K562 (cell line): ENCODE data around the gene ANKRD12.

ENCODE experiments used
- CCAR2 ChIP-seq: fragments of 200-400 bp; formaldehyde crosslinking; IDR thresholded peaks from 2 replicates; pipeline ENCODE4 v1.6.1; 2017; ENCODE audit warnings: mild to moderate bottlenecking, low read depth, low read length
- CHD2 ChIP-seq: IDR thresholded peaks from 2 replicates; pipeline ENCODE4 v1.6.1; 2011; ENCODE audit warnings: low read depth, low read length
- HMG20B ChIP-seq: fragments of 250-450 bp; sonication (Bioruptor Pico); IDR thresholded peaks from 2 replicates; pipeline ENCODE4 v1.5.0; 2021; ENCODE audit warnings: mild to moderate bottlenecking
- HOXB6 ChIP-seq: fragments of 250-450 bp; sonication (Bioruptor Pico); IDR thresholded peaks from 2 replicates; pipeline ENCODE4 v1.5.1; 2022; ENCODE audit warnings: mild to moderate bottlenecking, borderline replicate concordance
- NFRKB ChIP-seq: fragments of 450-650 bp; IDR thresholded peaks from 2 replicates; pipeline ENCODE4 v1.6.1; 2016; ENCODE audit warnings: low read depth
- POLR2A ChIP-seq: fragments of 450-650 bp; conservative IDR thresholded peaks from 2 replicates; pipeline ENCODE4 v1.6.1; 2016
- RAD21 ChIP-seq, 2 experiments: fragments of 250-450 bp in 1 of 2; fragments of 450-650 bp in 1 of 2; sonication (Bioruptor Pico) in 1 of 2; formaldehyde crosslinking in 1 of 2; IDR thresholded peaks in 1 of 2; conservative IDR thresholded peaks in 1 of 2; 2 replicates each; pipeline versions ENCODE4 v1.4.0 to v1.8.0; 2020 to 2022; ENCODE audit warnings: mild to moderate bottlenecking in 2 of 2, moderate library complexity in 1 of 2
- SLC30A9 ChIP-seq: fragments of 250-450 bp; sonication (Bioruptor Pico); IDR thresholded peaks from 2 replicates; pipeline ENCODE4 v1.8.0; 2022; ENCODE audit warnings: mild to moderate bottlenecking, moderate library complexity
- TF ChIP-seq, protein P1 (sequence below), 3 experiments: IDR thresholded peaks in 2 of 3; conservative IDR thresholded peaks in 1 of 3; 2 replicates each; pipeline ENCODE4 v1.5.1; 2011 to 2012; ENCODE audit warnings: low read length in 3 of 3, mild to moderate bottlenecking in 3 of 3, control low read depth in 2 of 3, improper control_type of control experiment in 1 of 3, inconsistent platforms in 1 of 3, low read depth in 1 of 3, mixed read lengths in 1 of 3, moderate library complexity in 1 of 3; ENCODE audit not compliant: insufficient read depth in 2 of 3

DNA sequence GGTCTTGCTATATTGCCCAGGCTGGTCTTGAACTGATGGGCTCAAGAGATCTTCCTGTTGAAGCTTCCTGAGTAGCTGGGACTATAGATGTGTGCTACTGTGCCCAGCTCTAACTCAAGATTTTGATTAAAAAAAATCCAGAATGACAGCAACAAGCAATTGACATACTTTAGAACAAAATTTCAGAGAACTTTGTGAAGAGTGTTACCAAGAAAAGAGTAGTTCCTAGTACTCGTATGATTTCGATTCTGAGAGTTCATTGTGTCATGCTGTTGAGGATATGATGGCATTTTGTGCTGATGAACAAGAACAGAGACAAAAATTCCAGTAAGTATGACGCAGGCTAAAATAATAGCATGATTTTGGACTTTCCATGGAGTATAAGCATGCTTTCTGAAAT, 107.8 kb downstream of the ANKRD12 start:
- TF ChIP-seq CHD2 = no peak
- no peak for TF ChIP-seq SLC30A9 (CRISPR knock-in tag)
- no peak for TF ChIP-seq RAD21 (CRISPR knock-in tag; conservative IDR thresholded peaks at IDR 0.05 in 1 of 2, IDR thresholded peaks at IDR 0.05 in 1 of 2)
- TF ChIP-seq, protein P1, sequence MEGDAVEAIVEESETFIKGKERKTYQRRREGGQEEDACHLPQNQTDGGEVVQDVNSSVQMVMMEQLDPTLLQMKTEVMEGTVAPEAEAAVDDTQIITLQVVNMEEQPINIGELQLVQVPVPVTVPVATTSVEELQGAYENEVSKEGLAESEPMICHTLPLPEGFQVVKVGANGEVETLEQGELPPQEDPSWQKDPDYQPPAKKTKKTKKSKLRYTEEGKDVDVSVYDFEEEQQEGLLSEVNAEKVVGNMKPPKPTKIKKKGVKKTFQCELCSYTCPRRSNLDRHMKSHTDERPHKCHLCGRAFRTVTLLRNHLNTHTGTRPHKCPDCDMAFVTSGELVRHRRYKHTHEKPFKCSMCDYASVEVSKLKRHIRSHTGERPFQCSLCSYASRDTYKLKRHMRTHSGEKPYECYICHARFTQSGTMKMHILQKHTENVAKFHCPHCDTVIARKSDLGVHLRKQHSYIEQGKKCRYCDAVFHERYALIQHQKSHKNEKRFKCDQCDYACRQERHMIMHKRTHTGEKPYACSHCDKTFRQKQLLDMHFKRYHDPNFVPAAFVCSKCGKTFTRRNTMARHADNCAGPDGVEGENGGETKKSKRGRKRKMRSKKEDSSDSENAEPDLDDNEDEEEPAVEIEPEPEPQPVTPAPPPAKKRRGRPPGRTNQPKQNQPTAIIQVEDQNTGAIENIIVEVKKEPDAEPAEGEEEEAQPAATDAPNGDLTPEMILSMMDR (IDR thresholded peaks at IDR 0.05 in 2 of 3, conservative IDR thresholded peaks at IDR 0.05 in 1 of 3; ENCODE audit: insufficient read depth in 2 of 3, low read depth in 1 of 3, low read length in 3 of 3) = no peak
- TF ChIP-seq HOXB6 = no peak
- TF ChIP-seq CCAR2 = no peak
- no peak for TF ChIP-seq POLR2A
- TF ChIP-seq HMG20B = no peak
- no peak for TF ChIP-seq NFRKB
